ENCODE measurements around the gene LOC101059915.
"Not testable (repeated sequence)": the region's sequence is repeated elsewhere in the genome, so short reads cannot be mapped to it uniquely, and the experiment has no call there.

The LOC101059915 gene

GRCh38 chrX:71675636-71676035 lies 8.3 kb downstream of the LOC101059915 start:
- not testable (repeated sequence) for DNase-seq (ENCODE audit: low read depth in 2 of 2)

DNA sequence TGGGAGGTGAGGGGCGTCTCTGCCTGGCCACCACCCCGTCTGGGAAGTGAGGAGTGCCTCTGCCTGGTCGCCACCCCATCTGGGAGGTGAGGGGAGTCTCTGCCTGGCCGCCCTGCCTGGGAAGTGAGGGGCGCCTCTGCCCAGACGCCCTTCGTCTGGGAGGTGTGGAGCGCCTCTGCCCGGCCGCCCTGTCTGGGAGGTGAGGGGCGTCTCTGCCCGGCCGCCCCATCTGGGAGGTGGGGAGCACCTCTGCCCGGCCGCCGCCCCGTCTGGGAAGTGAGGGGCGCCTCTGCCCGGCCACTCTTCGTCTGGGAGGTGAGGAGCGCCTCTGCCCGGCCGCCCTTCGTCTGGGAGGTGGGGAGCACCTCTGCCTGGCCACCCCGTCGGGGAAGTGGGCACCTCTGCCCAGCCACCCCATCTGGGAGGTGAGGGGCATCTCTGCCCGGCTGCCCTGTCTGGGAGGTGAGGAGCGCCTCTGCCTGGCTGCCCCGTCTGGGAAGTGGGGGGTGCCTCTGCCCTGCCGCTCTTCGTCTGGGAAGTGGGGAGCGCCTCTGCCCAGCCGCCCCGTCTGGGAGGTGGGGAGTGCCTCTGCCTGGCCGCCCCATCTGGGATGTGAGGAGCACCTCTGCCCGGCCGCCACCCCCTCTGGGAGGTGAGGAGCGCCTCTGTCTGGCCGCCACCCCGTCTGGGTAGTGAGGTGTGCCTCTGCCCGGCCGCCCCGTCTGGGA lies 8.9 kb downstream of the LOC101059915 start:
- DNase-seq (ENCODE audit: low read depth in 2 of 2), result not testable (repeated sequence)

DNA sequence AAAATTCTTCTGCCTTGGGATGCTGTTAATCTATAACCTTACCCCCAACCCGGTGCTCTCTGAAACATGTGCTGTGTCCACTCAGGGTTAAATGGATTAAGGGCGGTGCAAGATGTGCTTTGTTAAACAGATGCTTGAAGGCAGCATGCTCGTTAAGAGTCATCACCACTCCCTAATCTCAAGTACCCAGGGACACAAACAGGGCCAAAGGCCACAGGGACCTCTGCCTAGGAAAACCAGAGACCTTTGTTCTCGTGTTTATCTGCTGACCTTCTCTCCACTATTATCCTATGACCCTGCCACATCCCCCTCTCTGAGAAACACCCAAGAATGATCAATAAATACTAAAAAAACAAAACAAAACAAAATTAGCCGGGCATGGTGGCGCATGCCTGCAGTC lies 9.8 kb downstream of the LOC101059915 start:
- not testable (repeated sequence) for DNase-seq (ENCODE audit: low read depth in 2 of 2)

GRCh38 chrX:71679575-71680207 lies 12.3 kb downstream of the LOC101059915 start:
- DNase-seq (ENCODE audit: low read depth in 2 of 2), result no peak

- not testable (repeated sequence) for DNase-seq (ENCODE audit: low read depth in 2 of 2)
Observed at GRCh38 chrX:71696641-71697465, 29.5 kb downstream of the LOC101059915 start.

GRCh38 chrX:71697466-71698298 lies 30.3 kb downstream of the LOC101059915 start:
- not testable (repeated sequence) for DNase-seq (ENCODE audit: low read depth in 2 of 2)

GRCh38 chrX:71698299-71699022 lies 31.1 kb downstream of the LOC101059915 start:
- DNase-seq (ENCODE audit: low read depth in 2 of 2), result not testable (repeated sequence)

GRCh38 chrX:71699023-71699344 lies 31.6 kb downstream of the LOC101059915 start:
- DNase-seq (ENCODE audit: low read depth in 2 of 2), result not testable (repeated sequence)

GRCh38 chrX:71702853-71703252 lies 35.5 kb downstream of the LOC101059915 start:
- DNase-seq (ENCODE audit: low read depth in 2 of 2), result not testable (repeated sequence)

- DNase-seq (ENCODE audit: low read depth in 2 of 2), result not testable (repeated sequence)
Observed at GRCh38 chrX:71714064-71714463, 46.7 kb downstream of the LOC101059915 start.

- not testable (repeated sequence) for DNase-seq (ENCODE audit: low read depth in 2 of 2)
Observed at GRCh38 chrX:71715551-71715950, 48.2 kb downstream of the LOC101059915 start.

- not testable (repeated sequence) for DNase-seq (ENCODE audit: low read depth in 2 of 2)
Observed at GRCh38 chrX:71716323-71716722, 49.0 kb downstream of the LOC101059915 start.

DNA sequence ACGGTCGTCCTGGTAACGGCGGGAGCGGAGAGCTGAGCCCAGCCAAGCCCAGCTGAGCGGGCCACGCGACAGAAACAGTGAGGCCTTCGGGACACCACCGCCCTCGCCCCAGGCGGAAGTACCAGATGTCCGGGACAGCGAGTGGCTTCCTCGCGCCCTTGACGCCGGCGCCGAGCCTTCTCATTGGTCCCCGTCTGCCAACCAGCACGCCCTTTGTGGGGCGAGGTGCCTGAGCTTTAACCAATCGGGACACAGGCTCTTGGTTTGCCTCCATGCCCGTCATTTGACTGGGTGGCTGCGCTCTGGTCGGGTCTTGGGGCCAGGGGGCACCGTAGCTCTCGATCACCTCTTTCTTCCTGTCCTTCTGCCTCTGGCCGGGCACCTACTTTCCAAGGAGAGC lies 50.8 kb downstream of the LOC101059915 start, which contains the start of gene CXorf49:
CXorf49 (minus strand) TSS at position 101 of the 400 bp plus-strand sequence. CDS start 134 bp downstream, outside the sequence.
- not testable (repeated sequence) for DNase-seq (ENCODE audit: low read depth in 2 of 2)

GRCh38 chrX:71719195-71719594 lies 51.8 kb downstream of the LOC101059915 start:
- DNase-seq (ENCODE audit: low read depth in 2 of 2), result not testable (repeated sequence)

GRCh38 chrX:71720289-71720886 lies 53.0 kb downstream of the LOC101059915 start:
- not testable (repeated sequence) for DNase-seq (ENCODE audit: low read depth in 2 of 2)

Data from stimulated activated CD4-positive, alpha-beta T cell treated with anti-CD3 and anti-CD28 coated beads, Interleukin-1b, Interleukin-23, amount 100 ng/mL, for 1 hour (primary cell).